Measurements from ENCODE around the gene LRMDA.

The LRMDA gene

DNA sequence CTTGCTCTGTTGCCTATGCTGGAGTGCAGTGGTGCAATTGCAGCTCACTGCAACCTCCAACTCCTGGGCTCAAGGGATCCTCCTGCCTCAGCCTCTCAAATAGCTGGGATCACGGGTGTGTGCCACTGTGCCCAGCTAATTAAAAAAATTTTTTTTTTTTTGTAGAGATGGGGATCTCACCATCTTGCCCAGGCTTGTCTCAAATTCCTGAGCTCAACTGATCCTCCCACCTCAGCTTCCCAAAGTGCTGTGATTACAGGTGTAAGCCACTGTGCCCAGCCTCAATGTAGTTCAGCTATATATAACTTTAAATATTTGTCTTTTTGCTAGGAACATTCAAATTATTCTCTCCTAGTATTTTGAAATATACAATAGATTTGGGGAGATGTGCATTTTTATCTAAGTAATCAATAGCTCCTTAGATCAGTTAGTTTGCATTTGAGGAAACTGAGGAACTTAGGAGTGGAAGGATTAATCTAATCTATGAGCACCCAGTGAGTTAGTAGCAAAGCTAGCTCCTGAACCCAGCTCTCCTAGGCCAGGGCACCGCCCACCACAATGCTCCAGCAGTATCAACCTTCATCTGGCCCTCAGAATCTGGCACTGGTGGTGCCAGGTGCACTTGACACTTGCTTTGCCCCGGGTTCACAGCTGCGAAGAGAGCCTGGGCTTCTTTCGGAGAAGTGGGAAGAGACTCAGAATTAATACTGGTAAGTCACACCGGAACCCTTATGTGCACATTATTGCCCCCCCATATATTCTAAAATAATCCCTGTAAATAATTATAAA is 5.9 kb upstream of the LRMDA start:
- no peak for DNase-seq

DNA sequence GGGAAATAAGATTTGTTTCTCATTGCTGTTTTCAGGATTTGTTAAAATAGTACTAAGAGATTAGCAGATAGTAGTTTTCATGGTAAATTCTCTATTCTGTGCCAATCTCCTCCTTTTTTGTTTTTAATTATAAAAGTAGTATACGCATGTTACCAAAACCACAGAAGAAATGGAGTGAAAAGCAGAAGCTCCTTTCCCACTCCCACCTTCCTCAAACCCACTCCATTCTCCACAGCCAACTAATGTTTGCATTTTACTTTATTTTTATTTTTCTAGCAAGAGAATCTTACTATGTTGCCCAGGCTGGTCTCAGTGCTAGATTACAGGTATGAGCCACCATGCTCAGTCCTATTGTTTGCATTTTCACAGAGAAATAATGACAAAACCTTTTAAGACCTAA is 4.5 kb upstream of the LRMDA start:
- DNase-seq, result no peak

DNA sequence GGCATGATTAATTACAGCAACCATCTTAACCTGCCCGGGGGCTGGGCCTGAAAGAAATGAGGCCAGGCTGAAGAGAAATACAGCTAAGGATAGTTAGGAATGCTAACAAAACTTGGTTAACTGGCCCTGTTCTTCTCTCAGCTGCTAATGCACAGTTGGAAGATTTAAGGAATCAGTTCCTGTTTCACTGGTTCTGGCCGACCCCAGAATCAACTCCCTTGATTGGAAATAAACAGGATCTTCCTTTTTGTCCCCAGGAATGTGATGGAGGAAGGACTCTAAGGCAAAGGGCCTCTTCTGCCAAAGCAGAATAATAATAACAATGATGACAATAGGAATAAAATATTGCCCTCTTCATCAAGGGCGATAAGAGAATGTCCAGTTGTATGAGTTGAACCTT is 3.5 kb upstream of the LRMDA start:
- DNase-seq, result no peak

GRCh38 chr10:75428434-75429158 is 2.8 kb upstream of the LRMDA start:
- DNase-seq, result no peak

DNA sequence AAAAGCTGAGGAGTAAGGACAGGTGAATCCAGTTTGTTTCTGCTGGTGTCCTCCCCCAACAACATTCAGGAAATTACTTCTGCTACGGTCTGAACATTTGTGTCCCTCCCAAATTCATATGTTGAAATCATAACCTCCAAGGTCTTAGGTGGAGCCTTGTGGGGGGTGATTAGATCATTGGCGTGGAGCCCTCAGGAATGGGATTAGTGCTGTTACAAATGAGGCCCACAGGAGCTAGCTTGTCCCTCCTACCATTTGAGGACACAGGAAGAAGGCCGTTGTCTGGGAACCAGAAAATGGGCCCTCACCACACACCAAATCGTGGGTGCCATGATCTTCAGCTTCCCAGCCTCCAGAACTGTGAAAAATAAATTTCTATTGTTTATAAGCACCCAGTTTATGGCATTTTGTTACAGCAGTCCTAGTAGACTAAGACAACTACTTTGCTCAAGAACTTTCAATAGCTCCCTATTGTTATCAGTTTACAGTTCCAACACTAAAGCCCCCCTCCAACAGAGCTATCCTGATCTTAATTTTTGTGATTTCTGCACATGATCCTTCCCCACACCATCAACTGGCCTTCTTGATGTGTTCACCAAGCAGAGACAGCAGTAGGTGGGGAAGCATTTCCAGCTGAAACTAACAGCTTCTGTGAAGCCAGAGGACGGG is 2.1 kb upstream of the LRMDA start:
- DNase-seq, result no peak

DNA sequence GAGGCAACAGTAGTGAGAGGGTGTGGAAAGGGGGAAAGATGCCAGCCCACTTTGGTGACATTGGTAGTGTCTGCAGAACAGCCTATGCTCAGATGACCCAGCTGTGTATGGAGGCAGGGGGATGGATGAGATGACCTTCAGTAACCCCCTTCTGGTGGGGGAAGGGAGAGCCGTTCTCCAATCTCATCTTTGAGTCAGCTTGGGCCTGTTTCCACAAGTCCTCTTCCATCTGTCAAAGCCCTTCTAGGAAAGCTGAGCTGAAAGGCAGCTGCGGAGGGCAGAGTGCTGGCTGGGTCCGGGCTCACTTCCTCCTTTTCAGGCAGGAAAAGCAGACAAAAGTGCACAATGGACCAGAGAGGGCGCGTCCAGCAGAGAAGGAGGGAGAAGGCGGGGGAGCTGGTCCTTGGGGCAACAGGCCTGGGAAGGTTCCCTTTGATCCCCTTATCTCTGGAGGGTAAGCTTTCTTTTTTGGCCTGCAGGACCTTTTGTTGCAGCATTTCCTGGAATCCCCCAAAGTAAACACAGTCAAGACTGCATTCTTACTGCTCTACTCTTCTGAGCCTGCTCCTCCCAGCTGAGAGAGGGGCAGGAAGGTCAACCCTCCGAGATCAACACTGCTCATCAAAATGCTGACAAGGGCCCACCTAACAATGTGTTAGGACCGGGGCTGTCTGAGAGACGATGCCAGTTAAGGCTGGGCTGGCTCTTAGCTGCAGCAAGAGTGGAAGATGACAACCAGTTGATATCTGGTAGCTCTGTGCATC is 1.2 kb upstream of the LRMDA start:
- DNase-seq, result no peak

GRCh38 chr10:75432176-75432575 is 752 bp downstream of the LRMDA start:
- no peak for DNase-seq

DNA sequence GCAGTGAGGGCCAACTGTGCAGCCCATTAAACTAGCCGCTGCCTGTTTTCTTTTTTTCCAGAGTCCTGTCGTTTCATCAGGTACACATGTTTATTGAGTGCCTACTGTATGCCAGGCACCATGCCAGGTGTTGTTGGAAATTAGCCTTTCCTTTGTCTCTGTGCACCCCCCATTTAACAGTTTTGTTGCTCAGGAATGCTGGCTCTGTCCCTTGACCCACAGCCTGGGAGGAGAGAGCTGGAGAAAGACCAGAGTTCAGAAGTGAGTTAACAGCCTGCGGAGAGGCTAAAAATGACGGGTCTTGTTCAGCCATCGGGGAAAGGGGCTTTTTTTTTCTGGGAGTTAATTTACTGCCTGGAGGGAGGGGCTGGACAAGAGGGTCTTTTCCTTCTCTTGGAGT is 1.3 kb downstream of the LRMDA start:
- no peak for DNase-seq

- DNase-seq, result no peak
These were observed 1.8 kb downstream of the LRMDA start for GRCh38 chr10:75433216-75433615.

DNA sequence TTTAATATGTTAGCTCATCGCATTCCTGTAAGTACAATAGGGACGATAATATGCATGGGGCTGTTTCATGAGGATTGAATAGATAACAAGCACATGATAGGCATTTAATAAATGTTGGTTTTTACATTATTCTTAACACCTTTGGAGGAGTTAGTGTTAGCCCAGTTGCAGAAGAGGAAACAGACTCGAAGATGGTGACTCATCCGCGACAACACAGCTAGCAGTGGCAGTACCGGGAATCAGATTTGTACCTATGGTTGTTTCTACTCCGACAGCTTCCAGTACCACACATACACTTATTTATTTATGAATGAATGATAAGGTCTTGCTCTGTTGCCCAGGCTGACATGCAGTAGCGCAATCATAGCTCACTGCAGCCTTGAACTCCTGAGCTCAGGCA is 2.9 kb downstream of the LRMDA start:
- no peak for DNase-seq

DNA sequence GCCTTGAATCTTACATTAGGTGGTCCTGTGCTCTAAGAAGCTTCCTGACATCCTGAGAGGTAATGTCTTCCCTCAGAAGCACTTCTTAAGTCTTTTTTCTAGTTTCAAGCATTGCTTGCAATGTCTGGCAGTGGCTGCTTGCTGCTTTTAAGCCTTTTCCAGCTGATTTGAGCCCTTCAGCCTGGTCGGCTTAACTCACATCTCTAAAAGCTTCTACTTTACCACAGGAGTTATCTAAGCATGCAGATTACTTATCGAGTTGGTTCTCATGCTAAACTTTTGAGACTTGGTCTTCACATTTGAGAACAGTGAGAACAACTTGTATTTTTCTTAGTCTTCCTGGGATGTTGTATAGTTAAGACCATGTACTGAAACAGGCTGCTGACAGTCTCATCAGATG is 3.9 kb downstream of the LRMDA start:
- no peak for DNase-seq

DNA sequence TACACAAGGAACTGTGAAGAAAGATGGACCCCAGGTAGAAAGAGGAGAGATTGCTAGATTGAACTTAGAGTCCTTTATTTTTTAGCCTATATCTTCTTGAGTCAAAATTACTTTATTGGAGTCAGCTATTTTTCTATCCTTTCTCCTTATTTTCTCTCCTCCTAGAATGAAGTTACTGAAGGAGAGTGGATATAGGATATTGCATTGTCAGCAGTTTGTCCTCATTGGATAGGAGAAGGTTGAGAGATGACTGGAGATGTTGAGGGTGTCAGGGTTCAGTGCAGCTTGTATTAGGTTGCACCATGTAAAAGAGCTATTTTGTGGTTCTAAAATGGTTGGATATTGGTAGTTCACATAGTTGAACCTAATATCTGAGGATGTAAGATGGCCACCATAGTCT is 5.5 kb downstream of the LRMDA start:
- no peak for DNase-seq

DNA sequence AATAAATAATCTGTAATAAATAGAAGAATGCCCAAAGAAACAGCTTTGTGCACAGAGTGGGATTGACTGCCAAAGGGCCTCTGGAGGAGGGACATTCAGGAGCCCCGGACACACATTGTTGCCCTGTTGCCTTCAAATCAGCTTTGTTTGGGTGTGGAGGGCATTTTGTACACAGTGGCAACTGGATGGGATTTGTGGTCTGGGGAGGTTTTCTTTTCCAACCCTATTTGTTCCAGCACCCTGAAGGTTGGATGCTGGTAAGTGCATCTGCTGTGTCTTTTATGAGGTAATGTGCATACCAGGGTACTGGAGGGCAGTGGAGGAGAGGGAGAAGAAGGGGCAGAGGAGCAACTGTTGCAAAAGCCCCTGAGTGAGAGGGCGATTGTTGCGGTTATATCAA is 6.3 kb downstream of the LRMDA start:
- DNase-seq, result no peak

DNA sequence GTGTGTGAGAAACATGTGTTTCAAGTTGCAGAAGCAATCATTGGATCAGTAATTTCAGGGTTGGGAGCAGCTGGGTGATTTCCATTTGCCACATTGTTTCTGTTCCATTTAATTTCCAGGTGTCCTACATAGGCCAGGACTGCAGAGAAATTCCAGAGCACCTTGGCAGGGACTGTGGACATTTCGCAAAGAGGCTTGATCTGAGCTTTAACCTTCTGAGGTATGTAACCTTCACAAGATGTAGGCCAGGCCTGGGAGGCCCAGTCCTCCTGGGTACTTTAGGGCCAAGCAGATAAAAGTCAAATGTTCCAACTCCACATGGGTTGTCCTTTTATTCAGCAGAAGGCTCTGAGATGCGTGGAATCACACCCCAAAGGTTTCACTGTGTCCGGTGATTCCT is 6.9 kb downstream of the LRMDA start:
- DNase-seq, result no peak

DNA sequence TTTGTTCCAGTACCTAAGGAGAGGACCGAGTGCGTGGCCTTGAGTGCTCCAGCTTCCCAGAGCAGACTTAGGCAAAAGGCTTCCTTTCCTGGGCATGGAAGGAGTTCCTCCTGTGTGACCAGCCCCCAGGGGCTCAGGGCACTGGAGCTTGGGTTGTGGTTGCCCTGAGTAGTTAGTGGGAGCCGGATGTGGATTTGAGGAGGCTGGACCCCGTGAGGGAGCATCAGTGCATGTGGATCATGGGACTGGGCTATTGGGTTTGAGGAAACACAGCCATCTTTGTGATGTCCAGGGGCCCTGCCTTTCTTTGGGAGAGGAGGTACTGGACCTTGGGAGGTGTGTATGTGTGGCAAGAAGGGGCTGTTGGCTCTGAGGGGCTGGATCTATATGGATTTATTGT is 8.4 kb downstream of the LRMDA start:
- DNase-seq, result no peak

DNA sequence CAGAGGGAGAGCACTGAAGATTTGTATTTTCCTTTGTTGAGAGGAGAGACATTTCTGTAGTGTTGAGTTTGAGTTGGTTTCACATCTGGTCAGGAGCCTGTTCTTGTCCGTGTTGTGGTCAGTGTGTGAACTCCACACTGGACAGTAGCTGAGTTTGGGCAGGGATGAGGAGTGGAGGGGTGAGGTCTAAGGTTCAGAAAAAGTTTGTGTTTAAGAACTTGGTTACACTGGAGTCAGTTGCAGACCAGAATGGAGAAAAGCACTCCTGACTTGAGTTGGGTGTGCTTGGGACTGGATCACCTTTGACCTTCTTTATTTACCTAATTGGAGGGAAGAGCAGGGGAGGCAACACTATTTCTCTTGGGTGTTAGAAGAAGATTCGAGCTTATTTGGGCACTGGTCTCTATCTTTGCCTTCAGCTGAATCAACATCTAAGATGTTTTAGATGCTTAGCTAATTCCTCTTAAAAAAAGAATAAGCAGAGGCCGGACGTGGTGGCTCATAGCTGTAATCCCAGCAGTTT is 8.9 kb downstream of the LRMDA start:
- DNase-seq, result no peak

GRCh38 chr10:75441196-75441595 is 9.8 kb downstream of the LRMDA start:
- no peak for DNase-seq

GRCh38 chr10:75441682-75442081 is 10.3 kb downstream of the LRMDA start:
- no peak for DNase-seq

DNA sequence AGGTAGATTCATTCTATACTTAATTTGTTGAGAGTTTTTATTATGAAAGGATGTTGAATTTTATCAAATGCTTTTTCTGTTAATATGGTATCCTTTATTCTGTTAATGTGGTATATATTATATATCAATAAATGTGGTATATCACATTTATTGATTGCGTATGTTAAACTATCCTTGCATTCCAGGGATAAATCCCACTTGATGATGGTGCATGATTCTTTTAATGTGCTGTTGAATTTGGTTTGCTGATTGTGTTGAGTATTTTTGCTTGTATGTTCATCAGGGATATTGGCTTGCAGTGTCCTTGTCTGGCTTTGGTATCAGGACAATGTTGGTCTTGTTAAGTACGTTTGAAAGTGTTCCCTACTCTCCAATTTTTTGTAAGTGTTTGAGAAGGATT is 11.9 kb downstream of the LRMDA start:
- no peak for DNase-seq

- DNase-seq, result no peak
These were observed 13.5 kb downstream of the LRMDA start for GRCh38 chr10:75444781-75445386.

GRCh38 chr10:75446508-75446907 is 15.1 kb downstream of the LRMDA start:
- no peak for DNase-seq

GRCh38 chr10:75448166-75448565 is 16.7 kb downstream of the LRMDA start:
- DNase-seq, result no peak

Data from KG1 (cell line).